OCI-LY1 (cell line): ENCODE results near the gene UMAD1.

ENCODE experiments used
- H2AFZ ChIP-seq: fragments of 200-600 bp; sonication (generic), shearing (Covaris generic); 2 replicates; pipeline ENCODE4 v1.6.0; 2014; ENCODE audit warnings: antibody characterized with exemption, mild to moderate bottlenecking, low read length
- H3F3A ChIP-seq: fragments of 200-600 bp; sonication (generic), shearing (Covaris generic); 2 replicates; pipeline ENCODE4 v1.6.0; 2014; ENCODE audit warnings: mild to moderate bottlenecking, antibody characterized with exemption, low read length, moderate library complexity; ENCODE audit not compliant: insufficient read depth
- H3K27ac ChIP-seq: fragments of 200-600 bp; sonication (generic); 2 replicates; pipeline ENCODE4 v1.5.1; 2014; ENCODE audit warnings: low read length, mixed run types, mild to moderate bottlenecking, low read depth; ENCODE audit not compliant: poor library complexity, severe bottlenecking
- H3K27me3 ChIP-seq: fragments of 200-600 bp; sonication (generic); 2 replicates; pipeline ENCODE4 v1.6.0; 2014; ENCODE audit warnings: antibody characterized with exemption, mild to moderate bottlenecking, low read length, moderate library complexity; ENCODE audit not compliant: insufficient read depth
- H3K36me3 ChIP-seq: fragments of 200-600 bp; sonication (generic); 2 replicates; pipeline ENCODE4 v1.6.1; 2014; ENCODE audit warnings: mild to moderate bottlenecking, antibody characterized with exemption, low read length, moderate library complexity, mixed read lengths; ENCODE audit not compliant: insufficient read depth
- H3K4me1 ChIP-seq: fragments of 200-600 bp; sonication (generic); 2 replicates; pipeline ENCODE4 v1.5.1; 2014; ENCODE audit warnings: mild to moderate bottlenecking, low read length, moderate library complexity; ENCODE audit not compliant: insufficient read depth, severe bottlenecking
- H3K4me2 ChIP-seq: fragments of 200-600 bp; sonication (generic), shearing (Covaris generic); 2 replicates; pipeline ENCODE4 v1.6.1; 2014; ENCODE audit warnings: low read length
- H3K4me3 ChIP-seq: fragments of 200-600 bp; sonication (generic); 2 replicates; pipeline ENCODE4 v1.5.1; 2014; ENCODE audit warnings: low read length, low read depth, mild to moderate bottlenecking, mixed read lengths; ENCODE audit not compliant: poor library complexity, severe bottlenecking
- H3K79me2 ChIP-seq: fragments of 200-600 bp; shearing (Covaris generic); 2 replicates; pipeline ENCODE4 v1.6.1; 2016; ENCODE audit warnings: mixed run types, low read length, mixed read lengths; ENCODE audit not compliant: insufficient read depth
- H3K9ac ChIP-seq: fragments of 200-600 bp; sonication (generic), shearing (Covaris generic); 2 replicates; pipeline ENCODE4 v1.6.1; 2014; ENCODE audit warnings: mild to moderate bottlenecking, low read length, mixed read lengths
- H3K9me2 ChIP-seq: fragments of 200-600 bp; sonication (generic), shearing (Covaris generic); 2 replicates; pipeline ENCODE4 v1.6.1; 2014; ENCODE audit warnings: low read depth, mild to moderate bottlenecking, low read length, mixed read lengths
- H3K9me3 ChIP-seq: fragments of 200-600 bp; shearing (Covaris generic); 2 replicates; pipeline ENCODE4 v1.6.1; 2014; ENCODE audit warnings: low read length, mixed read lengths
- H4K20me1 ChIP-seq: fragments of 200-600 bp; sonication (generic), shearing (Covaris generic); 2 replicates; pipeline ENCODE4 v1.6.0; 2016; ENCODE audit warnings: mild to moderate bottlenecking, low read length; ENCODE audit not compliant: insufficient read depth
- CTCF ChIP-seq: fragments of 200-600 bp; sonication (generic), shearing (Covaris generic); IDR thresholded peaks from 2 replicates; pipeline ENCODE4 v1.5.1; 2017; ENCODE audit warnings: mild to moderate bottlenecking, antibody characterized with exemption, low read length, moderate library complexity, mixed read lengths
- EZH2 ChIP-seq: fragments of 200-600 bp; sonication (generic), shearing (Covaris generic); IDR thresholded peaks from 2 replicates; pipeline ENCODE4 v1.8.0; 2017; ENCODE audit warnings: borderline replicate concordance, mixed run types, mild to moderate bottlenecking, antibody characterized with exemption, low read length, moderate library complexity, mixed read lengths

The UMAD1 gene

GRCh38 chr7:7694542-7694941 is 54.0 kb downstream of the UMAD1 start:
- Histone ChIP-seq H3K4me3 (no peak overlapping the region), H3K27me3 (no peaks in the 10 kb centered on the region), H3K4me2 (no peak overlapping the region), H2AFZ (no peak overlapping the region), H3K79me2 (no peaks in the 10 kb centered on the region), H3K27ac (no peak overlapping the region), H3K9me2 (no peaks in the 10 kb centered on the region; the same call in 1 of the 2 replicates), H3K4me1 (peaks cover 15% of the 10 kb centered on the region), H3F3A (no peaks in the 10 kb centered on the region), H3K9ac (no peak overlapping the region), H3K36me3 (no peaks in the 10 kb centered on the region; the same call in 1 of the 2 replicates), H4K20me1 (no peaks in the 10 kb centered on the region), H3K9me3 (no peaks in the 10 kb centered on the region)
- TF ChIP-seq EZH2 (no peak), CTCF (no peak)

GRCh38 chr7:7695111-7695817 is 54.7 kb downstream of the UMAD1 start:
- Histone ChIP-seq H4K20me1 (no peaks in the 10 kb centered on the region), H3K27ac (no peak overlapping the region)

GRCh38 chr7:7696458-7697119 is 56.0 kb downstream of the UMAD1 start:
- no peaks in the 10 kb centered on the region for H3K9me2 ChIP-seq
- no peaks in the 10 kb centered on the region for H3K79me2 ChIP-seq
- H3K4me1 ChIP-seq, result peaks cover 26% of the 10 kb centered on the region
- H3F3A ChIP-seq, result no peaks in the 10 kb centered on the region
- no peaks in the 10 kb centered on the region; the same call in 1 of the 2 replicates for H3K36me3 ChIP-seq
- no peaks in the 10 kb centered on the region for H3K9me3 ChIP-seq
- TF ChIP-seq CTCF, result no peak
- TF ChIP-seq EZH2, result no peak
- H3K4me2 ChIP-seq, result no peak overlapping the region
- H3K27me3 ChIP-seq, result no peaks in the 10 kb centered on the region
- H4K20me1 ChIP-seq, result no peaks in the 10 kb centered on the region
- no peak overlapping the region for H3K27ac ChIP-seq
- no peak overlapping the region for H2AFZ ChIP-seq
- H3K4me3 ChIP-seq, result no peak overlapping the region
- H3K9ac ChIP-seq, result no peak overlapping the region

More at GRCh38 chr7:7695111-7695817, 54.7 kb downstream of the UMAD1 start:
- no peaks in the 10 kb centered on the region for H3K9me3 ChIP-seq
- no peak overlapping the region for H2AFZ ChIP-seq
- no peak overlapping the region for H3K4me2 ChIP-seq
- H3K36me3 ChIP-seq, result no peaks in the 10 kb centered on the region; the same call in 1 of the 2 replicates
- TF ChIP-seq EZH2 (no peak), CTCF (no peak)
- no peak overlapping the region for H3K4me3 ChIP-seq
- H3K9ac ChIP-seq, result no peak overlapping the region
- H3F3A ChIP-seq, result no peaks in the 10 kb centered on the region
- no peaks in the 10 kb centered on the region; the same call in 1 of the 2 replicates for H3K9me2 ChIP-seq
- H3K27me3 ChIP-seq, result no peaks in the 10 kb centered on the region
- peaks cover 18% of the 10 kb centered on the region for H3K4me1 ChIP-seq
- no peaks in the 10 kb centered on the region for H3K79me2 ChIP-seq
